HL-60 (cell line): ENCODE results near the gene SLC52A1.

Experiments used
- DNase-seq, 2 experiments: peaks; one replicate each; pipeline ENCODE4 v3.0.0-alpha.2; 2010 to 2020; ENCODE audit warnings: low read depth in 1 of 2, low spot score in 1 of 2
- H3K27ac ChIP-seq: fragments of 250-450 bp; sonication (Bioruptor Pico); replicated peaks from 2 replicates; pipeline ENCODE4 v1.5.1; 2020; ENCODE audit warnings: mild to moderate bottlenecking, moderate library complexity
- H3K27me3 ChIP-seq: fragments of 250-450 bp; sonication (Bioruptor Pico); 2 replicates; pipeline ENCODE4 v1.5.1; 2021; ENCODE audit warnings: mild to moderate bottlenecking, moderate library complexity; ENCODE audit not compliant: insufficient read depth, poor library complexity, severe bottlenecking
- H3K4me3 ChIP-seq: replicated peaks from 2 replicates; pipeline ENCODE4 v1.5.1; 2011; ENCODE audit warnings: mild to moderate bottlenecking, control low read depth, low read length; ENCODE audit not compliant: insufficient read depth
- CTCF ChIP-seq: IDR thresholded peaks from one replicate; pipeline ENCODE4 v1.5.1; 2011; ENCODE audit warnings: low read length, control low read depth, inconsistent platforms; ENCODE audit not compliant: insufficient read depth
- GABPA ChIP-seq: IDR thresholded peaks from 2 replicates; pipeline ENCODE4 v1.6.1; 2012; ENCODE audit warnings: low read depth
- POLR2AphosphoS5 ChIP-seq: IDR thresholded peaks from 2 replicates; pipeline ENCODE4 v1.6.1; 2012; ENCODE audit warnings: low read depth
- REST ChIP-seq: IDR thresholded peaks from 2 replicates; pipeline ENCODE4 v1.6.1; 2012; ENCODE audit warnings: low read depth; ENCODE audit not compliant: insufficient replicate concordance
- SPI1 ChIP-seq: IDR thresholded peaks from 2 replicates; pipeline ENCODE4 v1.6.1; 2012; ENCODE audit warnings: low read depth, mild to moderate bottlenecking, borderline replicate concordance

Gene SLC52A1

DNA sequence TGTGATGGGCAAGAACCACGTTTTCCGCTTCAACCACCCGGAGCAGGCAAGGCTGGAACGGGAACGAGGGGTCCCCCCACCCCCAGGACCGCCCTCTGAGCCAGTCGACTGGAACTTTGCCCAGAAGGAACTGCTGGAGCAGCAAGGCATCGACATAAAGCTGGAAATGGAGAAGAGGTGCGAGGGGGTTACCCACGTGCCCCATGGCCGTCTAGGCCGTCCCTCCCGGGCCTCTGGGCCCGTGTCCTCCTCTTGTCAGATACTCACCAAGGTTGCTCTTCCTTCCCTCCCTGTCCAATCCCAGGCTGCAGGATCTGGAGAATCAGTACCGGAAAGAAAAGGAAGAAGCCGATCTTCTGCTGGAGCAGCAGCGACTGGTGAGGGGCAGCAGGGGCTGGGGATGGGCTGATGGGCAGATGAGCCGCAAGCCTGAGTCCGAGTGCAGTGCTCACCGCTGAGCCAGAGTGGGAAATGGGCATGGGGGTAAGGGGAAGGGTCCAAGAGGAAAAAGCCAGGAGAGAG, 14.7 kb downstream of the SLC52A1 start:
- no peaks in the 10 kb centered on the region for H3K27me3 ChIP-seq
- no peak overlapping the region for H3K4me3 ChIP-seq
- no peak overlapping the region for H3K27ac ChIP-seq
- TF ChIP-seq GABPA, result no peak
- no peak for TF ChIP-seq REST
- no peak for TF ChIP-seq CTCF
- TF ChIP-seq SPI1, result no peak
- TF ChIP-seq POLR2AphosphoS5, result no peak
- DNase-seq, result no peak

DNA sequence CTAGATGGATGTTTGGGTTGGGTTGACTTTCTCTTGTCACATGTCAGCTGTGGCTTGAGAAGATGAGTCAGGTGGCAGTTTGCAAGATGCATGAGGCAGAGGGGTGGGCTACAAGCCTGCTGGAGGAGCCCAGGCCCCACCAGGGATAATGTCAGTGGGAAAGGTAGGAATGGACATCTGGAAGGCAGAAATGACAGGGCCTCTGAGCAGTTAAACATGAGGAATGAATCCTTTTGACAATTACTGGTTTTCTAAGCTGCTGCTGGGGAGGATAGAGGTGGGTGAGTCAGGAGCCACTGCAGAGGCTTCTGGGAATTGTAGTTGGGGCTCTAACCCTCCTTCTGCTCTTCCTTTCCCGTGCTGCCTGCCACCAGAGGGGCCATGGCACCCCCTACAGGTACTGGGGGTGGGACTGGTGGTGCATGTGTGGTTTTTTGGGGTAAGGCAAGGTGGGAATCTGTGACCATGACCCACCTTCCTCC, 15.7 kb downstream of the SLC52A1 start:
- no peak overlapping the region for H3K4me3 ChIP-seq
- H3K27ac ChIP-seq, result no peak overlapping the region
- H3K27me3 ChIP-seq, result no peaks in the 10 kb centered on the region
- no peak for TF ChIP-seq SPI1
- TF ChIP-seq GABPA, result no peak
- TF ChIP-seq POLR2AphosphoS5, result no peak
- no peak for TF ChIP-seq REST
- no peak for TF ChIP-seq CTCF
- DNase-seq, result no peak

- no peak overlapping the region for H3K4me3 ChIP-seq
- no peak overlapping the region for H3K27ac ChIP-seq
- no peaks in the 10 kb centered on the region for H3K27me3 ChIP-seq
- no peak for DNase-seq
- TF ChIP-seq CTCF (no peak), GABPA (no peak), SPI1 (no peak), REST (no peak), POLR2AphosphoS5 (no peak)
Measured at GRCh38 chr17:5014357-5014756, 20.9 kb downstream of the SLC52A1 start.
